ENCODE data around the gene MYORG. TPM values are rescaled to one million over a fixed set of nuclear protein-coding genes. Genes with fewer than 3 reads are reported as not detected.

MYORG gene
- total RNA-seq, 1 experiment from 2014 or later = 11.5 TPM

DNA sequence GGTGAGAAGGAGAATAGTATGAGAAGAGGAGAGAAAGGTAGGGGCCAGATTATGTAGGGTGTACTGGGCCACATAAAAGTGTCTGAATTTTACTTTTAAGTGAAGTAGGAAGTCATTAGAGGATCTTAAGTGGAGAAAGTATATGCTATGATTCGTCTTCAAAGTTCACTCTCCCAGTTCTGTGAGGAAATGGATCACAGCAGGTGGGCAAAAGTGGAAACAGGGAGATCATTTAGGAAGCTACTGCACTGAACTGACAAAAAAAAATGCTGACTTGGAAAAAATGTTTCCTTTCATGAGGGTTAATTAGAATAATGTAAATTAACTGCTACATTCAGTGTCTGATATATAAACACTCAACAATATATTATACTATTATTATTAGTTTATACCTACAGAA, 50.0 kb downstream of the MYORG start:
- TF ChIP-seq, protein P1, sequence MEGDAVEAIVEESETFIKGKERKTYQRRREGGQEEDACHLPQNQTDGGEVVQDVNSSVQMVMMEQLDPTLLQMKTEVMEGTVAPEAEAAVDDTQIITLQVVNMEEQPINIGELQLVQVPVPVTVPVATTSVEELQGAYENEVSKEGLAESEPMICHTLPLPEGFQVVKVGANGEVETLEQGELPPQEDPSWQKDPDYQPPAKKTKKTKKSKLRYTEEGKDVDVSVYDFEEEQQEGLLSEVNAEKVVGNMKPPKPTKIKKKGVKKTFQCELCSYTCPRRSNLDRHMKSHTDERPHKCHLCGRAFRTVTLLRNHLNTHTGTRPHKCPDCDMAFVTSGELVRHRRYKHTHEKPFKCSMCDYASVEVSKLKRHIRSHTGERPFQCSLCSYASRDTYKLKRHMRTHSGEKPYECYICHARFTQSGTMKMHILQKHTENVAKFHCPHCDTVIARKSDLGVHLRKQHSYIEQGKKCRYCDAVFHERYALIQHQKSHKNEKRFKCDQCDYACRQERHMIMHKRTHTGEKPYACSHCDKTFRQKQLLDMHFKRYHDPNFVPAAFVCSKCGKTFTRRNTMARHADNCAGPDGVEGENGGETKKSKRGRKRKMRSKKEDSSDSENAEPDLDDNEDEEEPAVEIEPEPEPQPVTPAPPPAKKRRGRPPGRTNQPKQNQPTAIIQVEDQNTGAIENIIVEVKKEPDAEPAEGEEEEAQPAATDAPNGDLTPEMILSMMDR (IDR thresholded peaks at IDR 0.05; ENCODE audit: unreplicated experiment) = no peak
- H3K36me3 Mint-ChIP-seq (ENCODE audit: insufficient read depth, unreplicated experiment) = peaks cover 19% of the 10 kb centered on the region
- CTCF ChIA-PET = interaction anchor here (0.6 kb wide), 1 partner anchor 49 kb away, joined by 3 read pairs; no protein-coding TSS in a partner anchor
- H3K27me3 Mint-ChIP-seq (ENCODE audit: unreplicated experiment) = no peaks in the 10 kb centered on the region
- H3K27ac Mint-ChIP-seq (ENCODE audit: unreplicated experiment) = peak overlapping the region; percentile 28
- H3K9me3 Mint-ChIP-seq (ENCODE audit: low read depth, unreplicated experiment) = no peaks in the 10 kb centered on the region
- H3K4me1 Mint-ChIP-seq (ENCODE audit: low read depth, unreplicated experiment) = peaks cover 8% of the 10 kb centered on the region
- no TSS peak for BruUV-seq (replicated peaks)
- intact Hi-C loops (cut with micrococcal nuclease; ENCODE audit: unreplicated experiment) = no loop called here
- no peak overlapping the region for H3K4me3 Mint-ChIP-seq (ENCODE audit: low read depth, unreplicated experiment)
- DNase-seq = no peak

DNA sequence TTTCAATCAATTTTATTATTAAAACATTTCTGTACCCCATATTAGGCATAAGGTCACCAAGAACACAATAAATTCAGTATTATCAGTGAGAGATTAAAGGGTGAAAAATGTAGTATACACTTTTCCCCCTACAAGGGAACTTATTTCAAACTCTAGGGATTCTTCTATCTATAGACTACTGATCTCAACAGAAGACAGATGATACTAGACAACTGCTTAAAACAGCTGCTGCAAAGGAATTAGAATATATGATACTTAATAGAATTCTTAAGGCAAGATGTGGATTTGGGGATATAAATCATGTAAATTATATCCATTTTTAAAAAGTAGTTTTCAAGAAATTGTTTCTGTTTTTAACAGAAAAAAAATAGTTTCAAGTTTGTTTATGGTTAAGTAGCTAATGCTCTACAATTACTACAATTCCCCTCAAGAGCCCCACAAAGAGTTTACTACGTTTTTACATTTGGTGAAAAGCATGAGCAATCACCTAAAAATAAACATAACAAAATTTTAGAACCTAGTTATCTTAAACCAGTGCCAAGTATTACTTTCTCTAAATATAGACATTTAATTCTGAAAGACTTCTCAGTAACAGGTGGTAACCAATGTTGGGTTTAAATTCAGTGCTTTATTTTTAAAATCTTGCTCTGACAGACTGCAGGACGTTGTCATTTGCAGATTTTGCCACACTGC, 53.7 kb downstream of the MYORG start:
- DNase-seq = no peak
- peaks cover 8% of the 10 kb centered on the region for H3K4me1 Mint-ChIP-seq (ENCODE audit: low read depth, unreplicated experiment)
- H3K27ac Mint-ChIP-seq (ENCODE audit: unreplicated experiment) = no peak overlapping the region
- CTCF ChIA-PET = no interaction called here
- TF ChIP-seq, protein P1 (IDR thresholded peaks at IDR 0.05; ENCODE audit: unreplicated experiment) = no peak
- no peak overlapping the region for H3K4me3 Mint-ChIP-seq (ENCODE audit: low read depth, unreplicated experiment)
- no peaks in the 10 kb centered on the region for H3K9me3 Mint-ChIP-seq (ENCODE audit: low read depth, unreplicated experiment)
- H3K27me3 Mint-ChIP-seq (ENCODE audit: unreplicated experiment) = no peaks in the 10 kb centered on the region
- BruUV-seq (replicated peaks) = no TSS peak
- H3K36me3 Mint-ChIP-seq (ENCODE audit: insufficient read depth, unreplicated experiment) = no peaks in the 10 kb centered on the region
- intact Hi-C loops (cut with micrococcal nuclease; ENCODE audit: unreplicated experiment) = no loop called here

DNA sequence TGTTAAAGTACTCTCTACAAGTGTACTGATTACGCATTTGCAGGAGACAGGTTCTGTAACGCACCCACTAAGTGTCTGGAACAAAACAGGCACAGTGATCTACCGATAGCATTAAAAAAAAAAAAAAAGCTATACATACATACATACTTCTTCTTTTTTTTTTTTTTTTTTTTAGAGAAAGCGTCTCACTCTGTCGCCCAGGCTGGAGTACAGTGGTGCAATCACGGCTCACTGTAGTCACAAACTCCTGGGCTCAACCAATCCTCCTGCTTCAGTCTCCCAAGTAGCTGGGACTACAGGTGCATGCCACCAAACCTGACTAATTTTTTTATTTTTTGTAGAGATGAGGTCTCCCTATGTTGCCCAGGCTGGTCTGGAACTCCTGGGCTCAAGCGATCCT, 55.2 kb downstream of the MYORG start:
- Mint-ChIP-seq H3K4me3 (ENCODE audit: low read depth, unreplicated experiment) (no peak overlapping the region), H3K27ac (ENCODE audit: unreplicated experiment) (no peak overlapping the region), H3K27me3 (ENCODE audit: unreplicated experiment) (no peaks in the 10 kb centered on the region), H3K4me1 (ENCODE audit: low read depth, unreplicated experiment) (no peaks in the 10 kb centered on the region), H3K36me3 (ENCODE audit: insufficient read depth, unreplicated experiment) (no peaks in the 10 kb centered on the region), H3K9me3 (ENCODE audit: low read depth, unreplicated experiment) (no peaks in the 10 kb centered on the region)
- CTCF ChIA-PET = interaction anchor here (0.6 kb wide), 1 partner anchor 971 kb away, joined by 3 read pairs; no protein-coding TSS in a partner anchor
- intact Hi-C loops (cut with micrococcal nuclease; ENCODE audit: unreplicated experiment) = no loop called here
- DNase-seq = no peak
- TF ChIP-seq, protein P1 (IDR thresholded peaks at IDR 0.05; ENCODE audit: unreplicated experiment) = no peak
- BruUV-seq (replicated peaks) = no TSS peak

DNA sequence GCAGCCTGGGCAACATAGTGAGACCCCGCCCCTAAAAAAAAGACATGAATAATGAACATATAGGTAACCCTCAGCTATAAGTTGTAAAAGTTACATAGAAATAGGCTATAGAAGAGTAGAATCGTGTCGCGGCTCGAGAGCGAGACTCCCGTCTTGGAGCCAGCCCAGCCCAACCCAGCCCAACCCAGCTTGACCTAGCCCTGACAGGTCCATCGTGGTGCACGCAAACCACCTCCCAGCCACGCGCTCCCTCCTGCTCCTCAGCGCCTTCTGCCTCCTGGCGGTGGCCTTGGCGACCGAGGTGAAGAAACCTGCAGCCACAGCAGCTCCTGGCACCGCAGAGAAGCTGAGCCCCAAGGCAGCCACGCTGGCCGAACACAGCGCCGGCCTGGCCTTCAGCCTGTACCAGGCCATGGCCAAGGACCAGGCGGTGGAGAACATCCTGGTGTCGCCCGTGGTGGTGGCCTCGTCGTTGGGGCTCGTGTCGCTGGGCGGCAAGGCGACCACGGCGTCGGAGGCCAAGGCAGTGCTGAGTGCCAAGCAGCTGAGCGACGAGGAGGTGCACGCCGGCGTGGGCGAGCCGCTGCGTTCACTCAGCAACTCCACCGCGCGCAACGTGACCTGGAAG, 58.4 kb downstream of the MYORG start:
- H3K4me3 Mint-ChIP-seq (ENCODE audit: low read depth, unreplicated experiment) = no peak overlapping the region
- CTCF ChIA-PET = no interaction called here
- H3K4me1 Mint-ChIP-seq (ENCODE audit: low read depth, unreplicated experiment) = no peaks in the 10 kb centered on the region
- DNase-seq = no peak
- no TSS peak for BruUV-seq (replicated peaks)
- no peaks in the 10 kb centered on the region for H3K36me3 Mint-ChIP-seq (ENCODE audit: insufficient read depth, unreplicated experiment)
- H3K27ac Mint-ChIP-seq (ENCODE audit: unreplicated experiment) = no peak overlapping the region
- TF ChIP-seq, protein P1 (IDR thresholded peaks at IDR 0.05; ENCODE audit: unreplicated experiment) = no peak
- no peaks in the 10 kb centered on the region for H3K27me3 Mint-ChIP-seq (ENCODE audit: unreplicated experiment)
- intact Hi-C loops (cut with micrococcal nuclease; ENCODE audit: unreplicated experiment) = no loop called here
- no peaks in the 10 kb centered on the region for H3K9me3 Mint-ChIP-seq (ENCODE audit: low read depth, unreplicated experiment)

Measured in Calu3 (cell line).